ENCODE measurements around the gene MTIF2.

- TF ChIP-seq STAT6 (CRISPR knock-in tag; conservative IDR thresholded peaks at IDR 0.05; ENCODE audit: low read depth) = no peak
- no peak for TF ChIP-seq CTCF (IDR thresholded peaks at IDR 0.05)
- no peak for TF ChIP-seq CREB1 (CRISPR knock-in tag; IDR thresholded peaks at IDR 0.05)
- no peak for TF ChIP-seq ZNF232 (CRISPR knock-in tag; IDR thresholded peaks at IDR 0.05)
- no peak for TF ChIP-seq GRHL2 (CRISPR knock-in tag; IDR thresholded peaks at IDR 0.05; ENCODE audit: insufficient replicate concordance, severe bottlenecking)
- no peak for TF ChIP-seq TCF7 (CRISPR knock-in tag; IDR thresholded peaks at IDR 0.05; ENCODE audit: low read depth)
- no peak for TF ChIP-seq ATF3 (CRISPR knock-in tag; conservative IDR thresholded peaks at IDR 0.05)
- no peak for TF ChIP-seq JUN (CRISPR knock-in tag; IDR thresholded peaks at IDR 0.05)
Observed at GRCh38 chr2:55302241-55302640, 33.2 kb upstream of the MTIF2 start.

Data from WTC11 (cell line).